ENCODE data around the gene CTLA4. TPM values are rescaled to one million over a fixed set of nuclear protein-coding genes. Genes with fewer than 3 reads are reported as not detected.

CTLA4 gene
- total and polyA plus RNA-seq, 8 donors: 1.1 to 2.0 TPM; not detected in 6

DNA sequence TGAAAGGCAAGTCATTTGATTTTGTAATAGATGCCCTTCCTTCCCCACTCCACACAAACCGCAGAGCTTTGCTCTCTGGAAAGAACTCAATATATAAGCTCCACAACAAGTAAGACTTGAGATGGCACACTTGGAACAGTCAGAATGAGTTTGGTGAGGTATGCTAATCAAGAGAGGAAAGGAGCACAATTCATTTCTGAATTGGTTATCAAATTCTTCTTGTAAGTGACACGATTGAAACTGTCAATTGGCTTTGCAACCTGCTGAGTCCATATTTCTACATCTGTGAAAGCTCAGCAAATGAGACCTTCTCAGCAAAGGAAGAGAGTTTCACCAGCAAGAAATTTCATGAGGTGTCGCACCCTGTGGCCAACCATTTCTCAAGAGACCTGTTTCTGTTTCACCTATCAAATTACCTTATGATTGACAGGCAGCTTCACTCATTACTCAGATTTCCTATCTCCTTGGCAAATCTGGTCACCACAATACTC lies 19.1 kb downstream of the CTLA4 start:
- Histone ChIP-seq H3K27me3 (no peaks in the 10 kb centered on the region), H3K36me3 (no peaks in the 10 kb centered on the region), H3K9me3 (no peaks in the 10 kb centered on the region), H3K4me1 (peaks cover 0 to 19% (median 8%) of the 10 kb centered on the region in 4 donors), H3K4me3 (no peak overlapping the region), H3K27ac (no peak overlapping the region)
- 69 to 84% (median 81%) methylated on average over 3 of the region's 3 CpGs for WGBS, 5 donors
- intact Hi-C loops (cut with DNase I; ENCODE audit: low total_unique reads): no loop called here
- no peak for DNase-seq
- TF ChIP-seq, protein P1, sequence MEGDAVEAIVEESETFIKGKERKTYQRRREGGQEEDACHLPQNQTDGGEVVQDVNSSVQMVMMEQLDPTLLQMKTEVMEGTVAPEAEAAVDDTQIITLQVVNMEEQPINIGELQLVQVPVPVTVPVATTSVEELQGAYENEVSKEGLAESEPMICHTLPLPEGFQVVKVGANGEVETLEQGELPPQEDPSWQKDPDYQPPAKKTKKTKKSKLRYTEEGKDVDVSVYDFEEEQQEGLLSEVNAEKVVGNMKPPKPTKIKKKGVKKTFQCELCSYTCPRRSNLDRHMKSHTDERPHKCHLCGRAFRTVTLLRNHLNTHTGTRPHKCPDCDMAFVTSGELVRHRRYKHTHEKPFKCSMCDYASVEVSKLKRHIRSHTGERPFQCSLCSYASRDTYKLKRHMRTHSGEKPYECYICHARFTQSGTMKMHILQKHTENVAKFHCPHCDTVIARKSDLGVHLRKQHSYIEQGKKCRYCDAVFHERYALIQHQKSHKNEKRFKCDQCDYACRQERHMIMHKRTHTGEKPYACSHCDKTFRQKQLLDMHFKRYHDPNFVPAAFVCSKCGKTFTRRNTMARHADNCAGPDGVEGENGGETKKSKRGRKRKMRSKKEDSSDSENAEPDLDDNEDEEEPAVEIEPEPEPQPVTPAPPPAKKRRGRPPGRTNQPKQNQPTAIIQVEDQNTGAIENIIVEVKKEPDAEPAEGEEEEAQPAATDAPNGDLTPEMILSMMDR (IDR thresholded peaks at IDR 0.05): no peak
- TF ChIP-seq POLR2AphosphoS5 (IDR thresholded peaks at IDR 0.05) (no peak), EP300 (IDR thresholded peaks at IDR 0.05) (no peak), POLR2A (IDR thresholded peaks at IDR 0.05) (no peak)

GRCh38 chr2:203887677-203888076 lies 20.1 kb downstream of the CTLA4 start:
- H3K36me3 ChIP-seq: no peaks in the 10 kb centered on the region
- H3K27ac ChIP-seq: no peak overlapping the region
- DNase-seq: peak in 1 of 2 donors; percentile 53
- no peaks in the 10 kb centered on the region for H3K27me3 ChIP-seq
- no peaks in the 10 kb centered on the region for H3K9me3 ChIP-seq
- no peak for TF ChIP-seq POLR2A (IDR thresholded peaks at IDR 0.05)
- TF ChIP-seq POLR2AphosphoS5 (IDR thresholded peaks at IDR 0.05): no peak
- TF ChIP-seq, protein P1 (IDR thresholded peaks at IDR 0.05): no peak
- TF ChIP-seq EP300 (IDR thresholded peaks at IDR 0.05): no peak
- no peak overlapping the region for H3K4me3 ChIP-seq
- H3K4me1 ChIP-seq: peaks cover 0 to 16% (median 7%) of the 10 kb centered on the region in 4 donors
- intact Hi-C loops (cut with DNase I; ENCODE audit: low total_unique reads): no loop called here

DNA sequence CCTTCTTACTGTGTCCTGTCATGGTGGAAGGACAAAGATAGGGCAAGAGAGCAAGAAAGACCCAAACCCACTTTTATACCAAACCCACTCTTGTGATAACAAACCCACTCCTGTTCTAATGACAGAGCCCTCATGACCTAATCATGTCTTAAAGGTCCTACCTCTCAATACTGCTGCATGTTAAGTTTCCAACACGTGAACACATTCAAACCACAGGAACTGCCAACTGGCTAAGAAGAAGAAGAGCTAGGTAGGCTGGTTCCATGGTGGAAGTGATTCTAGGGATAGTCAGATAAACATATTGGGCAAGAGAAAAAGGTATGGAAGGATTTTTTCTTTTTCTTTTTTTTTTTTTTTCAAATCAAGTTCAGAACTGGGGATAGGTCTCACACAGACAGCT lies 22.0 kb downstream of the CTLA4 start:
- H3K36me3 ChIP-seq: no peaks in the 10 kb centered on the region
- H3K4me1 ChIP-seq: peaks cover 0 to 16% (median 7%) of the 10 kb centered on the region in 4 donors
- H3K9me3 ChIP-seq: no peaks in the 10 kb centered on the region
- no peak overlapping the region for H3K4me3 ChIP-seq
- H3K27ac ChIP-seq: no peak overlapping the region
- TF ChIP-seq EP300 (IDR thresholded peaks at IDR 0.05): no peak
- TF ChIP-seq POLR2AphosphoS5 (IDR thresholded peaks at IDR 0.05): no peak
- TF ChIP-seq POLR2A (IDR thresholded peaks at IDR 0.05): no peak
- TF ChIP-seq, protein P1 (IDR thresholded peaks at IDR 0.05): no peak
- 80 to 97% (median 89%) methylated on average over 1 of the region's 1 CpG for WGBS, 5 donors
- DNase-seq: no peak
- no peaks in the 10 kb centered on the region for H3K27me3 ChIP-seq
- intact Hi-C loops (cut with DNase I; ENCODE audit: low total_unique reads): no loop called here

DNA sequence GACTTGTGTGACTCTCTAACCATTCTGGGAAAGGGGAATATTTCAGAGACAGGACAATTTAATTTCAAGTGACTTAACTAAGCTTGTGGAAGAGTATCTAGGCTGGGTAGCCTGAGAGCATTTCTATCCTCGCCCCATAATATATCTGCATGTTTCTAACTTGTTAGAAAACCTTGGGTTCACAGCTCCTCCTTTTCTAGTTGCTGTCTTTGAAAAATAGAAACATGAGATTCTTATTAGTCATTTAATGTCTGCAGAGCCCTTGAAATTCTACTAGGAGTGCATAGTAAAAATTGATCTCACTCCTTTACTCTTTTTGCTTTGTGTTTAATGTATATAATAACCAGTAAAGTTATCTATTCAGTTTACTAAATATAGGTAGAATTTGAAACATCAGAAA lies 22.4 kb downstream of the CTLA4 start:
- peaks cover 0 to 16% (median 7%) of the 10 kb centered on the region in 4 donors for H3K4me1 ChIP-seq
- no peak overlapping the region for H3K27ac ChIP-seq
- DNase-seq: no peak
- no peak overlapping the region for H3K4me3 ChIP-seq
- intact Hi-C loops (cut with DNase I; ENCODE audit: low total_unique reads): no loop called here
- no peaks in the 10 kb centered on the region for H3K27me3 ChIP-seq
- H3K36me3 ChIP-seq: no peaks in the 10 kb centered on the region
- TF ChIP-seq POLR2A (IDR thresholded peaks at IDR 0.05): no peak
- no peak for TF ChIP-seq POLR2AphosphoS5 (IDR thresholded peaks at IDR 0.05)
- TF ChIP-seq, protein P1 (IDR thresholded peaks at IDR 0.05): no peak
- TF ChIP-seq EP300 (IDR thresholded peaks at IDR 0.05): no peak
- H3K9me3 ChIP-seq: no peaks in the 10 kb centered on the region
- 83 to 98% (median 92%) methylated on average over 1 of the region's 1 CpG for WGBS, 5 donors
